ENCODE measurements around the gene HAPLN3.
"Not testable (repeated sequence)": the region's sequence is repeated elsewhere in the genome, so short reads cannot be mapped to it uniquely, and the experiment has no call there.

HAPLN3 gene

GRCh38 chr15:88894819-88895767, at the start of gene HAPLN3:
TSS of gene HAPLN3 (minus strand) at chr15:88895544. CDS start at chr15:88887298, 8,246 bp downstream.
- DNase-seq = peak; percentile 60

GRCh38 chr15:88940110-88940675, 44.8 kb upstream of the HAPLN3 start:
- DNase-seq = no peak

- no peak for DNase-seq
These were observed 44.1 kb upstream of the HAPLN3 start for GRCh38 chr15:88939486-88939806.

- DNase-seq = no peak
These were observed 43.6 kb upstream of the HAPLN3 start for GRCh38 chr15:88938802-88939485.

- DNase-seq = not testable (repeated sequence)
These were observed 39.1 kb upstream of the HAPLN3 start for GRCh38 chr15:88934449-88934848.

GRCh38 chr15:88932875-88933330, 37.6 kb upstream of the HAPLN3 start:
- DNase-seq = no peak

- DNase-seq = no peak
These were observed 37.0 kb upstream of the HAPLN3 start for GRCh38 chr15:88932271-88932874.

GRCh38 chr15:88930579-88930978, 35.2 kb upstream of the HAPLN3 start:
- no peak for DNase-seq

GRCh38 chr15:88929358-88930098, 34.2 kb upstream of the HAPLN3 start:
- not testable (repeated sequence) for DNase-seq

GRCh38 chr15:88928192-88928591, 32.8 kb upstream of the HAPLN3 start:
- DNase-seq = not testable (repeated sequence)

- DNase-seq = not testable (repeated sequence)
These were observed 30.3 kb upstream of the HAPLN3 start for GRCh38 chr15:88925648-88926047.

GRCh38 chr15:88920892-88921435, 25.6 kb upstream of the HAPLN3 start:
- not testable (repeated sequence) for DNase-seq

GRCh38 chr15:88920186-88920891, 25.0 kb upstream of the HAPLN3 start:
- DNase-seq = no peak

GRCh38 chr15:88918738-88919137, 23.4 kb upstream of the HAPLN3 start:
- DNase-seq = no peak

- DNase-seq = no peak
These were observed 22.4 kb upstream of the HAPLN3 start for GRCh38 chr15:88917760-88918159.

GRCh38 chr15:88915354-88915753, 20.0 kb upstream of the HAPLN3 start:
- no peak for DNase-seq

- no peak for DNase-seq
These were observed 18.5 kb upstream of the HAPLN3 start for GRCh38 chr15:88913850-88914169.

- peak; percentile 76 for DNase-seq
These were observed 17.9 kb upstream of the HAPLN3 start, which contains the start of gene MFGE8 for GRCh38 chr15:88913017-88913849. TSS of gene MFGE8 (minus strand) at chr15:88913379. CDS start at chr15:88913319, 60 bp downstream.

GRCh38 chr15:88912500-88912921, 17.2 kb upstream of the HAPLN3 start:
- no peak for DNase-seq

- no peak for DNase-seq
These were observed 16.4 kb upstream of the HAPLN3 start for GRCh38 chr15:88911766-88912118.
